Activated T-helper 1 cell treated with anti-CD3 and anti-CD28 coated beads, Interleukin-12 subunit alpha, Interleukin-12 subunit beta, Interleukin-2, Interleukin-4 antibody, amounts not matched to agents 30 ng/mL and 10 ng/mL and 1 ng/mL, durations not matched to agents 14 hours and 24 hours and 36 hours (primary cell): ENCODE data around the gene KRTAP5-7. TPM values are rescaled to one million over a fixed set of nuclear protein-coding genes. Genes with fewer than 3 reads are reported as not detected.

Experiments
- DNase-seq: peaks from one replicate; pipeline ENCODE4 v3.0.0; 2021; ENCODE audit warnings: low spot score
- H3K27ac Mint-ChIP-seq: one replicate; pipeline ENCODE4 v1.8.0; 2021; ENCODE audit warnings: mild to moderate bottlenecking, mixed read lengths
- H3K27me3 Mint-ChIP-seq: one replicate; pipeline ENCODE4 v1.8.0; 2022; ENCODE audit warnings: mild to moderate bottlenecking, moderate library complexity, mixed read lengths; ENCODE audit not compliant: insufficient read depth
- H3K36me3 Mint-ChIP-seq: one replicate; pipeline ENCODE4 v1.8.0; 2021; ENCODE audit warnings: low read depth, mixed read lengths
- H3K4me1 Mint-ChIP-seq: one replicate; pipeline ENCODE4 v1.8.0; 2021; ENCODE audit warnings: low read depth, mixed read lengths
- H3K4me3 Mint-ChIP-seq: one replicate; pipeline ENCODE4 v1.8.0; 2021; ENCODE audit warnings: mild to moderate bottlenecking, moderate library complexity, mixed read lengths
- H3K9me3 Mint-ChIP-seq: one replicate; pipeline ENCODE4 v1.8.0; 2021; ENCODE audit warnings: mixed read lengths
- intact Hi-C: fragments of 100-400 bp; cut with micrococcal nuclease; formaldehyde crosslinking; loops from one replicate; pipeline ENCODE4 v1.15.1; 2024
- total RNA-seq: library from RNA; stranded (reverse); gene quantifications from 2 replicates; pipeline ENCODE4 v1.2.3, GENCODE V29; 2022

KRTAP5-7 gene
- total RNA-seq, 1 donor from 2014 or later = 0.23 TPM

DNA sequence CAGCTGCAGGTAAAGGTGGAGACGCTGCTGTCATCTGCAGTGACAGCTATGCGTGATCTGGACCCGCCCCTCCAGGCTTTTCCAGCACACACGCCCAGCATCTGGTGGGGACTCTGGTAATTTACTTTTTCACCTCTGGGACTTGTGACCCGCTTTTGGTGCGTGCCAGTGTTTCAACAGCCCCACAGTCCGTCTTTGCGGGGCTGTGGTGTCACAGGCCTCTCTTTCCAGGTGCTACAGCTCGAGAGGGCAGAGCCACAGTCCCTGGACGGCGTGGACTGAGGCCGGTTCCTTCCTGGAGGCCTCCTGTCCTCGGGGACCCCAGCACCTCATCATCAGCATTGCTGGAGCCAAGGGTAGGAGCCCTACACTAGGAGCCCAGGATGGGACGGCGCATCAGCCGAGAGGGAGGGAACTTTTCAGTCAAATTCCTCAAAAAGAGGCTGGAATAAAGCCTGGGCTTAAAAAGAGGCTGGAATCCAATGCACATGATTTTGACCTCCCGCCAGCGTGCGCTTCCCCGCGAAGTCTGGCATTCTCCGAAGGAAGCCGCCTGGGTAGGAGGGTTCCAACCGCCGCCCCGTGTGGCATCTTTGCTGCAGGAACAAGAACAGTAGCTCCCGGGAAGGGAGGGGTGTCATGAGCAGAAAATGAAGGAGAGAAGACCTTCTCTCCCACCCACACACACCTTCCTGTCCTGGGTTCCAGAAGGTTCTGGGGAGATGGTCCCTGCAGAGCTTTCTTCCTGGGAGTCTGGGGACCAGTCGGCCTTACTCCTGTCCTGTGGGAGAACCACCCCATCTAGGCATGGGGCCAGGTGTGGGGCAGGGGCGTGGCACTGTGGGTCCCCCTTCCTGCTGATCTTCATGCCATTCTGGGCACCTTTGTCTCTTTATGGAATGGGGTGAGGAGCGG, 25.7 kb upstream of the KRTAP5-7 start:
- no peak for DNase-seq
- H3K4me1 Mint-ChIP-seq = peaks cover 7% of the 10 kb centered on the region
- no peaks in the 10 kb centered on the region for H3K27me3 Mint-ChIP-seq
- no peaks in the 10 kb centered on the region for H3K9me3 Mint-ChIP-seq
- H3K4me3 Mint-ChIP-seq = no peak overlapping the region
- H3K27ac Mint-ChIP-seq = no peak overlapping the region
- H3K36me3 Mint-ChIP-seq = peaks cover 41% of the 10 kb centered on the region
- intact Hi-C loops = no loop called here

DNA sequence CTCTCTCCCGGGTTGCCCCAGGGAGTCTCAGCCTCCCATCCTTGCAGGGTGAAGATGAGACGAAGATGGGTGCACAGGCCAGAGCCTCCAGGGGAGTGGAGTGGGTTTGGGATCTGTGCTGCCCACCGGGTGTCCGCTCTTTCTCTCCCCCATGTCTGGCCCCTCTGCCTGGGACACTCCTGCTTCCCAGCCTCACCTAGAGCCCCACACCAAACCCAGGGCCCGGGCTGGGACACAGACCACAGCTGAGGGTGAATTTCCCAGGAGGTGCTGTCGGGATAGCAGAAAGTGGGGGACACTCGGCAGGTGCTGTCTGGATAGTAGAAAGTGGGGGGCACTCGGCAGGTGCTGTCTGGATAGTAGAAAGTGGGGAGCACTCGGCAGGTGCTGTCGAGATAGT, 25.0 kb upstream of the KRTAP5-7 start:
- intact Hi-C loops = no loop called here
- no peaks in the 10 kb centered on the region for H3K9me3 Mint-ChIP-seq
- peaks cover 7% of the 10 kb centered on the region for H3K4me1 Mint-ChIP-seq
- peaks cover 39% of the 10 kb centered on the region for H3K36me3 Mint-ChIP-seq
- H3K27ac Mint-ChIP-seq = no peak overlapping the region
- no peak overlapping the region for H3K4me3 Mint-ChIP-seq
- H3K27me3 Mint-ChIP-seq = no peaks in the 10 kb centered on the region
- no peak for DNase-seq

GRCh38 chr11:71502871-71503435, 24.1 kb upstream of the KRTAP5-7 start:
- H3K27me3 Mint-ChIP-seq = no peaks in the 10 kb centered on the region
- intact Hi-C loops = no loop called here
- peaks cover 33% of the 10 kb centered on the region for H3K36me3 Mint-ChIP-seq
- no peak for DNase-seq
- H3K27ac Mint-ChIP-seq = no peak overlapping the region
- H3K4me3 Mint-ChIP-seq = no peak overlapping the region
- peaks cover 7% of the 10 kb centered on the region for H3K4me1 Mint-ChIP-seq
- no peaks in the 10 kb centered on the region for H3K9me3 Mint-ChIP-seq

DNA sequence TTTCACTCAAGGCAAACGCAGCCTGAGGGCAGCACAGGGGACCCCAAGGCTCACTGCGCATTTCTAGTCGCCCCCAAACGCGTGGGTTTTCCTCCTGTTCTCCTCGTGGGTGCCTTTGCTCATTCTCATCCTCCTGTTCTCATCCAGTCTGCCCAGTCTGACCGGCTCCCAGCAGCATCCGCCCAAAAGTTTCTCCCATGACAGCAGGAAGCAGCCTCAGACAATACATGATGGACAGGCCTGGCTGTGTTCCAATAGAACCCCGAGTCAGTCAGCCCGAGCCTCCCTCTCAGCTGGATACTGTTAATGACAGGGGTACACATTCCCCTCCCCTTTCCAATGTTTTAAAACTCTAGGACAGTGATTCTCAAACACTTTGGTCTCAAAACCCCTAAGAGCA, 22.5 kb upstream of the KRTAP5-7 start:
- DNase-seq = no peak
- Mint-ChIP-seq H3K4me1 (no peaks in the 10 kb centered on the region), H3K27ac (peak overlapping the region; percentile 61), H3K36me3 (peaks cover 22% of the 10 kb centered on the region), H3K27me3 (no peaks in the 10 kb centered on the region), H3K9me3 (peaks cover 12% of the 10 kb centered on the region), H3K4me3 (no peak overlapping the region)
- intact Hi-C loops = no loop called here

GRCh38 chr11:71505001-71505400, 22.1 kb upstream of the KRTAP5-7 start:
- intact Hi-C loops = no loop called here
- Mint-ChIP-seq H3K4me3 (no peak overlapping the region), H3K4me1 (no peaks in the 10 kb centered on the region), H3K27me3 (no peaks in the 10 kb centered on the region), H3K27ac (no peak overlapping the region), H3K9me3 (peaks cover 17% of the 10 kb centered on the region), H3K36me3 (peaks cover 22% of the 10 kb centered on the region)
- no peak for DNase-seq

DNA sequence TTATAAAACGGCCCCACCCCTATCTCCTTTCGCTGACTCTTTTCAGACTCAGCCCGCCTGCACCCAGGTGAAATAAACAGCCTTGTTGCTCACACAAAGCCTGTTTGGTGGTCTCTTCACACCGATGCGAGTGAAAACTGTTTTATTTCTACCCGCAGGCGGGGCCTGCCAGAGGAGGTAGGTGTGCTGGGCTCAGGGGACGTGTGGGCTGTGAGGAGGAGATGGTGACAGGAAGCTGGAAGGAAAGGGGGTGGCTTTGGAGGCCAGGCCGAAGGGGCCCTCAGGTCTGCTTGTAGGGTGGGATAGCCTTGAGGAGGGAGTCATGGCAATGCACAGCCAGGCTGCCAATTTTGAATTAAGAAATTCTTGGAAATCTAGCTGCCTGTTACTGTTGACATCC, 21.3 kb upstream of the KRTAP5-7 start:
- intact Hi-C loops = no loop called here
- no peaks in the 10 kb centered on the region for H3K27me3 Mint-ChIP-seq

GRCh38 chr11:71507102-71507501, 20.0 kb upstream of the KRTAP5-7 start:
- no peaks in the 10 kb centered on the region for H3K4me1 Mint-ChIP-seq
- peaks cover 13% of the 10 kb centered on the region for H3K36me3 Mint-ChIP-seq
- peaks cover 30% of the 10 kb centered on the region for H3K9me3 Mint-ChIP-seq
- no peak overlapping the region for H3K4me3 Mint-ChIP-seq
- no peaks in the 10 kb centered on the region for H3K27me3 Mint-ChIP-seq
- intact Hi-C loops = no loop called here
- no peak overlapping the region for H3K27ac Mint-ChIP-seq
- DNase-seq = no peak

More for the DNA sequence above, 21.3 kb upstream of the KRTAP5-7 start:
- no peak overlapping the region for H3K4me3 Mint-ChIP-seq
- peaks cover 14% of the 10 kb centered on the region for H3K36me3 Mint-ChIP-seq
- no peak overlapping the region for H3K27ac Mint-ChIP-seq
- no peaks in the 10 kb centered on the region for H3K4me1 Mint-ChIP-seq
- no peak for DNase-seq
- H3K9me3 Mint-ChIP-seq = peaks cover 22% of the 10 kb centered on the region

GRCh38 chr11:71518506-71519471, 8.3 kb upstream of the KRTAP5-7 start:
- no peak overlapping the region for H3K4me3 Mint-ChIP-seq
- intact Hi-C loops = no loop called here
- no peaks in the 10 kb centered on the region for H3K36me3 Mint-ChIP-seq
- no peaks in the 10 kb centered on the region for H3K4me1 Mint-ChIP-seq
- peaks cover 5% of the 10 kb centered on the region for H3K27me3 Mint-ChIP-seq
- DNase-seq = no peak
- H3K9me3 Mint-ChIP-seq = peaks cover 4% of the 10 kb centered on the region
- H3K27ac Mint-ChIP-seq = no peak overlapping the region

DNA sequence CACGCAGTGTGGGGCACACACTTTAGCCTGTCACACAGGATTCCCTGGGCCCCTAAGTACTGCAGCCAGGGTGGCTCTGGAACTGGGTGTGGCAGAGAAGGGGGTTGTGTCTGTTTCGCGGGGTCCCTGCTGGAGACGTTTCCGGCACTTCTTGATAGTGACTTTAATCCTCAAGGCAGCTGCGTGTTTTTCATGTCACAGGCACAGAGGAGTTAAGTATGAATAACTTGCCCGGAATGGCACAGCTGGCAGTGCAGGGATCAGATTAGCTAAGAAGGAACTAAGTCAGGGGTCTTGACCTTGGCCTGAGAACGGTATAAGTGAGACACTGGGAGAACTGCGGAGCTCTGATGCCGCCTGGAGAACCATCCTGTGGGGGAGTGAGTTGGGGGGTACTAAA, 7.5 kb upstream of the KRTAP5-7 start:
- no peak overlapping the region for H3K4me3 Mint-ChIP-seq
- H3K27me3 Mint-ChIP-seq = peaks cover 7% of the 10 kb centered on the region
- H3K36me3 Mint-ChIP-seq = no peaks in the 10 kb centered on the region
- intact Hi-C loops = no loop called here
- DNase-seq = no peak
- H3K9me3 Mint-ChIP-seq = no peaks in the 10 kb centered on the region
- H3K27ac Mint-ChIP-seq = no peak overlapping the region
- H3K4me1 Mint-ChIP-seq = no peaks in the 10 kb centered on the region

- Mint-ChIP-seq H3K27ac (no peak overlapping the region), H3K4me1 (no peaks in the 10 kb centered on the region)
- intact Hi-C loops = no loop called here
Observed at GRCh38 chr11:71525188-71525937, 1.7 kb upstream of the KRTAP5-7 start.

DNA sequence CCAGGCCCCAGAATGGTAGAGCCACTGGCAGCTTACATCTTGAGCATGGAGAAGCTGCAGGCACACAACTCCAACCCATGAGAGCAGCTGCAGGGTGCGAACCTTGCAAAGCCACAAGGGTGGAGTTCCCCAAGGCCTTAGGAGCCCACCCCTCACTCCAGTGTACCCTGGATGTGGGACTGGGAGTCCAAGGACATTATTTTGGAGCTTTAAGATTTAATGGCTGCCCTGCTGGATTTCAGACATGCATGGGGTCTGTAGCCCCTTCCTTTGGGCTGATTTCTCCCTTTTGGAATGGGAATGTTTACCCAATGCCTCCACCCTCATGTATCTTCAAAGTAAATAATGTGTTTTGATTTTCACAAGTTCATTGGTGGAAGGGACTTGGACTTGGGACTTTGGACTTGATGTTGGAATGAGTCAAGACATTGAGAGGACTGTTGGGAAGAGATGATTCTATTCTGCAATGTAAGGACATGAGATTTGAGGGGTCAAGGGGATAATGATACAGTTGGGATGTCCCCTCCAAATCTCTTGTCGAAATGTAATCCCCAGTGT, 1.1 kb upstream of the KRTAP5-7 start:
- peaks cover 11% of the 10 kb centered on the region for H3K27me3 Mint-ChIP-seq
- DNase-seq = no peak
- intact Hi-C loops = no loop called here
- H3K9me3 Mint-ChIP-seq = no peaks in the 10 kb centered on the region
- no peak overlapping the region for H3K27ac Mint-ChIP-seq
- no peaks in the 10 kb centered on the region for H3K36me3 Mint-ChIP-seq
- no peak overlapping the region for H3K4me3 Mint-ChIP-seq
- H3K4me1 Mint-ChIP-seq = no peaks in the 10 kb centered on the region

More at GRCh38 chr11:71525188-71525937, 1.7 kb upstream of the KRTAP5-7 start:
- Mint-ChIP-seq H3K27me3 (peaks cover 11% of the 10 kb centered on the region), H3K4me3 (no peak overlapping the region), H3K9me3 (no peaks in the 10 kb centered on the region), H3K36me3 (no peaks in the 10 kb centered on the region)
- DNase-seq = no peak
